NCI-H345 (cell line): ENCODE results near the gene OR7E24.
"Not testable (repeated sequence)": the region's sequence is repeated elsewhere in the genome, so short reads cannot be mapped to it uniquely, and the experiment has no call there.

Source experiments
- DNase-seq: peaks from one replicate; lab custom pipeline; 2025; lab: John Stamatoyannopoulos, UW

The OR7E24 gene

DNA sequence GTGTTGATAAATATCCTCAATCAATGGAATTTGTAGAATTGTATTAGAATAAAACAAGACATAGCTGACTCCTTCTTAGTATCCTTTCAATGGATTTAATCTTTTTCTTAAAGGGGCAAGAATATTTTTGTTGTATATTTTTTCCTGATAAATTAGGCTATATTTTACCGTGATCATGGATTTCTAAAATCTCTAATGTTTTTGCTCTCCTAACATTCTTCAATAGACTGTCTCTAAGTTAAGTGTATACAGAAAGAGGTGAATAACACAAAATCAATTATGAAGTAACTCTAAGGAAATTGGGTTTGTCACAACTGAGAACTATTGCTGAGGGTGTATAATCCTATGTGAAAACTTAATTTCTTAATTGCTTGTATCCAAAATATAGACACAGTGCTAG lies at the start of gene OR7E24:
Gene OR7E24, plus strand, starts transcription at position 301 of the 400 bp plus-strand sequence. CDS start 114 bp downstream, outside the sequence.
- no peak for DNase-seq

DNA sequence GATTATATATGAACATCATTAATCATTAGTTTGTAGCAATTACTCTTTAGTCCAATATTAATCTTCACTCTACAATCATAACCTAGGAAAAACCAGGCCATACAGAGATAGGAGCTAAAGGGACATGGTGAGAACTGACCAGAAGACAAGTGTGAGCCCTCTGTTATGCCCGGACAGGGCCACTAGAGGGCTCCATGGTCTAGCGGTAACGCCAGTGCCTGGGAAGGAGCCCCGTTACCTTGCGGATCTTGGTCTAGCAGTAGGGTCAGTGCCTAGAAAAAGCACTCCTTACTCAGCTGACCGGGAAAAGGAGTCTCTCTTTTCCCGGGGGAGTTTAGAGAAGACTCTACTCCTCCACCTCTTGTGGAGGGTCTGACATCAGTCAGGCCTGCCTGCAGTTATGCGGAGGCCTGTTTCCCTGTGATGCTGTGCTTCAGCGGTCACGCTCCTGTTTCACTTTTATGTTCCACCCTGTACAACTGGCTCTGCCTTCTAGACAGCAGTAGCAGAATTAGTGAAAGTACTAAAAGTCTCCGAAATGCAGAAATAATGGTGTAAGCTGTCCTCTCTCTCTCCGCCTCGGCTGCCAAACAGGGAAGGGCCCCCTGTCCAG lies 45.1 kb upstream of the OR7E24 start:
- DNase-seq: peak; percentile 68

DNA sequence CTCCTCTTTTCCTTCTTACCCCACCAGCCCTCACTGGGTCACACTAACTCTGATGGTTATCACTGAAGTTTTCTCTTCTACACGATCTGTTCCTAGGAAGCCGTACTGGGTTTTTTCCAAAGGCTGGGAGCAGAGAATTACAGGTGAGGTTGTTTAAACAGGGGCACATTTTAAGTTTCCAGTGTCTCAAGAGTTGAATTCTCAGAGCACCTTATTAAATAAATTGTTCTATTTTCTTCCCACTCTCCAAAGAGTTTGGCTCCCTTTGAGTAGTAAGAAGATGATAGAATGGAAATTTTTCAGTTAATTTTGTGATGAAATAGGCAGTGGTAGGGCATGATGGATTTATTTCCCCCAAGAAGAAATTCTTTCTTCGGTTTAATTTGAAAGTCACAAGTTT lies 31.2 kb upstream of the OR7E24 start, which contains the start of gene OR7D4:
Gene OR7D4, minus strand, starts transcription at position 101 of the 400 bp plus-strand sequence. CDS start 4,752 bp downstream, outside the sequence.
- DNase-seq: no peak

DNA sequence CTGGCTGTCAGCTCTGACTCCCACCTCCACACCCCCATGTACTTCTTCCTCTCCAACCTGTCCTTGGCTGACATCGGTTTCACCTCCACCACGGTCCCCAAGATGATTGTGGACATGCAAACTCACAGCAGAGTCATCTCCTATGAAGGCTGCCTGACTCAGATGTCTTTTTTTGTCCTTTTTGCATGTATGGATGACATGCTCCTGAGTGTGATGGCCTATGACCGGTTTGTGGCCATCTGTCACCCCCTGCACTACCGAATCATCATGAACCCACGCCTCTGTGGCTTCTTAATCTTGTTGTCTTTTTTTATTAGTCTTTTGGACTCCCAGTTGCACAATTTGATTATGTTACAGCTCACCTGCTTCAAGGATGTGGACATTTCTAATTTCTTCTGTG lies 506 bp downstream of the OR7E24 start:
- DNase-seq: no peak

DNA sequence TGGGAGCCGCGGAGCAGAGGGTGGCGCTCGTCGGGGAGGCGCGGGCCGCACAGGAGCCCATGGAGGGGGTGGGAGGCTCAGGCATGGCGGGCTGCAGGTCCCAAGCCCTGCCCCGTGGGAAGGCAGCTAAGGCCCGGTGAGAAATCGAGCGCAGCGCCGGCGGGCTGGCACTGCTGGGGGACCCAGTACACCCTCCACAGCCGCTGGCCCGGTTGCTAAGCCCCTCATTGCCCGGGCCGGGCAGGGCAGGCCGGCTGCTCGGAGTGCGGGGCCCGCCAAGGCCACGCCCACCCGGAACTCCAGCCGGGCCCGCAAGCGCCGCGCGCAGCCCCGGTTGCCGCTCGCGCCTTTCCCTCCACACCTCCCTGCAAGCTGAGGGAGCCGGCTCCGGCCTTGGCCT lies 32.8 kb downstream of the OR7E24 start:
- DNase-seq: not testable (repeated sequence)

DNA sequence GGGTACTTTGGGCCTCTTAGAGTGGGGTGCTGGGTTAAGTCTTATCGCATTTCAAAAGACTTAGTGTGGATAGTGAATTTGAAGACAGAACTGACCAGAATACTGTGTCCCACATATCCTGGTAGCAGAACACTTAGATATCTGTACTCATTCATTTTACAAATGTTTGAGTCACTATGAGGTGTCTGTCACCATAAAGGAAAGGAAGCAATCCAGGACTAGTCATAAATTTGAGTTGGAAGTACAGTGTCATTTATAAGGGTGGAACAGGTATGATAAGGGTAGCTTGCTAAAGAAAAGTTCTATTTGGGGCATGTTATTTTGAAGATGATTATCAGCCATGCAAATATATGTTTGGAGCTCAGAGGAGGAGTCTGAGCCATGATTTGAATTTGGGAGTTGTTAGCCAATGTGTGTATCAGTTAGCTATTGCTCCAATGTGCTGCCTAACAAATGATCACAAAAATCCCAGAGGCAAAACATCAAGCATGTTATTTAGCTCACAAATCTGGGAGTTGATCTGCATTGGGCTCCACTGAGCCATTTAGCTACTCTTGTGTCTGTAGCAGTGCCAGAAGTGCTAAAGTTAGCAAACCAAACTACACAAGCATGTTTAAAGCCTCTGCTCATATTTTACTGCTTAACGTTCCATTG lies 38.6 kb downstream of the OR7E24 start:
- DNase-seq: no peak

DNA sequence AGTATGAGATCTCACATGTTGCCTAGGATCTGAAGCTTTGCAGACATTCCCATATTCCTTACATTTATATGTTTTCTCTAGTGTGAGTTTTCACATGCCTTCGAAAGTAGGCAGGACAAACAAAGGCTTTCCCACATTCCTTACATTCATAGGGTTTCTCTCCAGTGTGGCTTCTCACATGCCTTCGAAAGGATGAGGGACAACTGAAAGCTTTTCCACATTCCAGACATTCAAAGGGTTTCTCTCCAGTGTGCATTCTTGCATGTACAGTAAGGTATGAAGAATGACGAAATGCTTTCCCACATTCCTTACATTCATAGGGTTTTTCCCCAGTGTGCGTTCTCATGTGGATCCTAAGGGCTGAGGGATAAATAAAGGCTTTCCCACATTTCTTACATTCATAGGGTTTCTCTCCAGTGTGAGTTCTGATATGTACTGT lies 44.7 kb downstream of the OR7E24 start:
- no peak for DNase-seq

DNA sequence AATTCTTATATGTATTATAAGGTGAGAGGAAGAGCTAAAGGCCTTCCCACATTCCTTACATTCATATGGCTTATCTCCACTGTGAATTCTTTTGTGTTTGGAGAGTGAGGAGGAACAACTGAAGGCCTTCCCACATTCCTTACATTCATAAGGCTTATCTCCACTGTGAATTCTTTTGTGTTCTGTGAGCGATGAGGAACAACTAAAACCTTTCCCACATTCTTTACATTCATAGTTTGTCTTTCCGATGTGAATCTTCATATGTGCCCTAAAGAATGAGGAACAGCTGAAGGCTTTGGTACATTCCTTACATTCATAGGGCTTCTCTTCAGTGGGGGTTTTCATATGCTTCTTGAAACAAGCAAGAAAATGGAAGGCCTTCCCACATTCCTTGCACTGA lies 45.6 kb downstream of the OR7E24 start:
- DNase-seq: no peak
